KOPT-K1 (cell line): ENCODE data around the gene CEP170.

Experiments
- H3K27ac ChIP-seq: fragments of 200-600 bp; sonication (generic); 2 replicates; pipeline ENCODE4 v1.5.1; 2016; ENCODE audit warnings: antibody characterized with exemption, mild to moderate bottlenecking, low read depth, low read length; ENCODE audit not compliant: poor library complexity, severe bottlenecking
- H3K36me3 ChIP-seq: fragments of 200-600 bp; sonication (generic); 2 replicates; pipeline ENCODE4 v1.5.1; 2017; ENCODE audit warnings: antibody characterized with exemption, mild to moderate bottlenecking, low read length, moderate library complexity; ENCODE audit not compliant: insufficient read depth
- H3K9me3 ChIP-seq: fragments of 200-600 bp; sonication (generic); 2 replicates; pipeline ENCODE4 v1.5.1; 2017; ENCODE audit warnings: antibody characterized with exemption, low read length, mild to moderate bottlenecking; ENCODE audit not compliant: insufficient read depth, poor library complexity, severe bottlenecking

The CEP170 gene

GRCh38 chr1:243273506-243273905, 18.4 kb upstream of the CEP170 start:
- peaks cover 5% of the 10 kb centered on the region for H3K9me3 ChIP-seq
- H3K27ac ChIP-seq: no peak overlapping the region
- peaks cover 55% of the 10 kb centered on the region for H3K36me3 ChIP-seq

- Histone ChIP-seq H3K36me3 (peaks cover 49% of the 10 kb centered on the region), H3K27ac (no peak overlapping the region)
Measured at GRCh38 chr1:243272401-243272800, 17.3 kb upstream of the CEP170 start.

DNA sequence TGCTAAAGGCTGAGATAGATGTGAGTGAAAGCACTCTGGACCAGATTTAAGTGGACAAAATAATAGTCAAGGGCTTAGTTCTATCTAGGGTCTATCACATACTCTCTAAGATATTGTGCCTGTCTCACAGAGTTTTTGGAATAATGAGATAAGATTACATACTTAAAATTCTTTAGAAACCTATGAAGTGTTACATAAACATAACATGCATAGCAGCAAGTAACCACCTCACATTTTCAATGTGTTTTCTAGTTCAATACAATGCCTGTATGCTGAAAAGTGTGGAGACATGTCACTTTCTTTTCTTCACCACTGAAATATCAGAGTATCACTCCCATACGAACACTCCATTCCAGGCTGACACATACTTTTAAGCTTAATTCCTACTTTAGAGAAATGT, 16.9 kb upstream of the CEP170 start:
- no peak overlapping the region for H3K27ac ChIP-seq
- H3K9me3 ChIP-seq: no peaks in the 10 kb centered on the region
- H3K36me3 ChIP-seq: peaks cover 45% of the 10 kb centered on the region

More at GRCh38 chr1:243272401-243272800, 17.3 kb upstream of the CEP170 start:
- no peaks in the 10 kb centered on the region for H3K9me3 ChIP-seq

GRCh38 chr1:243270097-243270864, 15.2 kb upstream of the CEP170 start:
- no peak overlapping the region for H3K27ac ChIP-seq
- H3K36me3 ChIP-seq: peaks cover 30% of the 10 kb centered on the region
- no peaks in the 10 kb centered on the region for H3K9me3 ChIP-seq

- peaks cover 22% of the 10 kb centered on the region for H3K36me3 ChIP-seq
- H3K27ac ChIP-seq: no peak overlapping the region
- no peaks in the 10 kb centered on the region for H3K9me3 ChIP-seq
Measured at GRCh38 chr1:243269461-243269801, 14.3 kb upstream of the CEP170 start.

- H3K27ac ChIP-seq: no peak overlapping the region
- peaks cover 18% of the 10 kb centered on the region for H3K36me3 ChIP-seq
- H3K9me3 ChIP-seq: no peaks in the 10 kb centered on the region
Measured at GRCh38 chr1:243268751-243269460, 13.8 kb upstream of the CEP170 start.

DNA sequence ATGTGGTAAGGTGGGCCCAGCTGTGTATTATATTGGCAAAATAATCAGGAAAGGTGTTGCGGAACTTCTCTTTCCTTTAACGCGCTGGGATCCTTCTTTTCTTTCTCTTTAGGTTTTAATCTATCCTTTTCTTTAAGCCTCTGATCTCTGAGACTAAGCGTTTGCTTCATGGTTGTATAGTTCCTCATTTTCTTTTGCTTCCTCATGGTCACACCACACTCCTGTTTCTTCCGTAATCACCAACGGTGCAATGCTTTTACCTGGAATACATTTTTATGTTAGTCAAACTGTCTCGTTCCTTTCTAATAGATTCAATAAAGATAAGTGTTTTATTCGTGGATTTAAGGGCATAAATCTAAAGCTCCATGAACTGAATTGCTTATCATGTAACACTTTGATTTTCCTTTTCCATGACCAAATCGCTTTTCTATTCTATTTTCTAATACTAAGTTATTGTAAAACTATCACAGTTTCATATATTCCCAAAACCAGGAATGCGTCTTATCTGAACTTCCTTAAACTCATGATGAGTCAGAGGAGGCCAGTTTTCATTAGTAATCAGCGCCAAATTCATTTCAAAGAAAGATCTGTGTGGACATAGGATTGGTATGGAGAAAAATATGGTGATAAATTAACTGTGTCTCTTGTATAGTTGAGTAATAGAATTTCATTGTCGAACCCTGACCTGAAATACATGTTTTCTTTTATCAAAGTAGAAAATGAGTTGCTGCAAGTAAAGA, 13.0 kb upstream of the CEP170 start:
- Histone ChIP-seq H3K27ac (no peak overlapping the region), H3K9me3 (no peaks in the 10 kb centered on the region), H3K36me3 (peaks cover 10% of the 10 kb centered on the region)

- no peaks in the 10 kb centered on the region for H3K9me3 ChIP-seq
- no peak overlapping the region for H3K27ac ChIP-seq
- H3K36me3 ChIP-seq: peaks cover 8% of the 10 kb centered on the region; the same call in 1 of the 2 replicates
Measured at GRCh38 chr1:243267471-243267880, 12.4 kb upstream of the CEP170 start.

DNA sequence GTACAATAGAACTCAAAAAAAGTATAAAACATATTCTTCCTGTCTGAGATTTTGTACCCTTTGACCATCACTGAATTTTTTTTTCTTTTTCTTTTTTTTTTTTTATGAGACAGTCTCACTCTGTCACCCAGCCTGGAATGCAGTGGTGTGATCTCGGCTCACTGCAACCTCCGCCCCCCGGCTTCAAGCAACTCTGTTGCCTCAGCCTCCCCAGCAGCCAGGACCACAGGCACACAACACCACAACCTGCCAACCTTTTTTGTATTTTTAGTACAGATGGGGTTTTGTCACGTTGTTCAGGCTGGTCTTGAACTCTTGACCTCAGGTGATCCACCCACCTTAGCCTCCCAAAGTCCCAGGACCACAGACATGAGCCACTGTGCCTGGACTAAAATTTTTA, 11.2 kb upstream of the CEP170 start:
- Histone ChIP-seq H3K36me3 (0 out of 2 replicates have a peak, but pooled peaks cover 3% of the 10 kb centered on the region), H3K9me3 (no peaks in the 10 kb centered on the region), H3K27ac (no peak overlapping the region)

GRCh38 chr1:243264717-243265116, 9.6 kb upstream of the CEP170 start:
- Histone ChIP-seq H3K9me3 (no peaks in the 10 kb centered on the region), H3K27ac (no peak overlapping the region)

GRCh38 chr1:243261390-243261789, 6.3 kb upstream of the CEP170 start:
- no peaks in the 10 kb centered on the region for H3K36me3 ChIP-seq
- no peak overlapping the region for H3K27ac ChIP-seq
- H3K9me3 ChIP-seq: no peaks in the 10 kb centered on the region

More at GRCh38 chr1:243264717-243265116, 9.6 kb upstream of the CEP170 start:
- no peaks in the 10 kb centered on the region for H3K36me3 ChIP-seq

DNA sequence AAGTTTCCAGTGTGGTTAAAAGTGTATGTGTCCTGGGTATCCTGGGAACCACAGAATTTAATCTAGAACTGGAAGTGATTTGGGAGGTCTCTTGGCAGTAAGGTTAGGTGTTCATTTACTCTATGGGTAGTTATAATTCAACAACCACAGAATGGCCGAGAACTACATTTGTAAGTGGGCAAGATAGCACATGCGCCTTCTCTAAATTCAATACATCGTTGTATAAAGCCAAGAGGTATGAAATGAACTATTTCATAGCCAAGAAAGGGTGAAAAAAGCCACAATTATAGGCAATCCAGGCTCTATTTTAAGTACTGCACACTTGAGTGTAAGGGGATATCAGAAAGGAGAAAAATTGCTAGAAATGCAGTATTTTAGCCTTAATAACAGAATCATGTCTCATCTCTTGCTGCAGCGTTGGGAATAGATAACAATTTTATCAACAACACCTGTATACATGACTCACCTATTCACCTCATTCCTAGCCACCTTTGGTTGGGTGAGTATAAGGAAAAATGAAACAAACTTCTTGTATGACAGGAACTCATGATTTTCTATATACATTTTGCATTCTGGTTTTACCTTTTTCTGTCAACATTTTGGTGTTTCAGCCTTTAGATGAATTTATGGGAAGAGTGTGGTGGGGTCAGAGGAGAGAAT, 5.3 kb upstream of the CEP170 start:
- no peaks in the 10 kb centered on the region for H3K9me3 ChIP-seq
- H3K27ac ChIP-seq: no peak overlapping the region
- no peaks in the 10 kb centered on the region for H3K36me3 ChIP-seq

DNA sequence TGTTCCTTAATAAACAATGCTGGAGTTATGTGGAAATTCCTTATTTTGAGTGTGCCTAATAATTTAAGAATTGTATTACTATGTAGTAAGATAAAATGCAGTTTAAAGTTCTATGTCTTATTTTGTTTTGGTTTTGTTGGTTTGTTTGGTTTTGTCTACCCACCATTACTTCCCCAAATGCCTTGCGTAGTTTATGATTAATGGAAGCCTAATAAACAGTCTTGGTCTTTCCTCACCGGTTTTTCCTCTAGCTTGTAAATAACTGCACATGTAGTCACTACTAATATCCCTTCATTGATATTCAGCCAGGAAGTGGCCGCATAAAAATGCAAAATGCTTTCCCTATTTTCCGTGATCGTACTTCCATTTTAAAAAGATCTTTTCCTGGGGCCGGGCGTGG, 3.6 kb upstream of the CEP170 start:
- Histone ChIP-seq H3K27ac (no peak overlapping the region), H3K9me3 (no peaks in the 10 kb centered on the region), H3K36me3 (no peaks in the 10 kb centered on the region)

GRCh38 chr1:243257189-243257588, 2.1 kb upstream of the CEP170 start:
- Histone ChIP-seq H3K36me3 (no peaks in the 10 kb centered on the region), H3K9me3 (no peaks in the 10 kb centered on the region), H3K27ac (no peak overlapping the region)

DNA sequence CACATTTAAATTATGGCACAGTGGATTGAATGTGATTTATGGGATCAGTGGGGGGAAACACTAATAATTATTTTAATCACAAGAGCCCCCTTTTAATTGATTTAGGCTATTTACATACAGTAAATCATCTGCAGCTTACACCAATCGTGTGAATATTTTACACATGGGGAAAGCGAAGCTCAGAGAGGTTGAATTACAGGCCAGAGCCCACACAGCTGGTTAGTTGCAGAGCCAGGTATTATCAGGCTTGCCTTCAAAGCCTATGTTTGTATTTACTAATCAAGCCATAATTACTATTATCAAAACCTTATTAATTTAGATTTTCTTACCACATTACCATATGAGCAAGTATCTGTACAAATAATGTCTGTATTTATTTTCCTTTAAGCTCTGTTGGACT, 1.5 kb upstream of the CEP170 start:
- Histone ChIP-seq H3K9me3 (peaks cover 5% of the 10 kb centered on the region), H3K36me3 (no peaks in the 10 kb centered on the region), H3K27ac (peak overlapping the region; percentile 82)
